Peyer's patch (tissue), 4 donors: ENCODE data around the gene PLEKHM3. TPM values are rescaled to one million over a fixed set of nuclear protein-coding genes. Genes with fewer than 3 reads are reported as not detected.

Source experiments
- DNase-seq, 3 donors: peaks; one replicate each; pipeline ENCODE4 v3.0.0-alpha.2; 2017 to 2019
- H3K27ac ChIP-seq, 4 donors: fragments of 200-600 bp; sonication (generic); one replicate each; pipeline ENCODE4 v1.5.1; 2016 to 2019
- H3K27me3 ChIP-seq, 2 donors: fragments of 200-600 bp; sonication (generic); one replicate each; pipeline ENCODE4 v1.5.1; 2019
- H3K36me3 ChIP-seq, 3 donors: fragments of 200-600 bp; sonication (generic); one replicate each; pipeline ENCODE4 v1.5.1; 2016 to 2019
- H3K4me1 ChIP-seq, 4 donors: fragments of 200-600 bp; sonication (generic); one replicate each; pipeline ENCODE4 v1.5.1; 2016 to 2019
- H3K4me3 ChIP-seq, 4 donors: fragments of 200-600 bp; sonication (generic); 1 replicate in 3 of 4; 2 replicates in 1 of 4; pipeline ENCODE4 v1.5.1; 2016 to 2019; ENCODE audit warnings: mild to moderate bottlenecking in 1 of 4
- H3K9me3 ChIP-seq, 4 donors: fragments of 200-600 bp; sonication (generic); one replicate each; pipeline ENCODE4 v1.5.1; 2016 to 2019; ENCODE audit warnings: mild to moderate bottlenecking in 1 of 4
- POLR2A ChIP-seq, 2 donors: fragments of 450-650 bp; IDR thresholded peaks; one replicate each; pipeline ENCODE4 v1.5.1; 2017; ENCODE audit warnings: antibody characterized with exemption in 2 of 2, mild to moderate bottlenecking in 2 of 2, moderate library complexity in 2 of 2
- total RNA-seq, 4 donors: library from RNA; depleted of rRNA; stranded (reverse); fragments of >200 nt; gene quantifications; one replicate each; pipeline ENCODE4 v1.1.0, GENCODE V29; 2016
- TF ChIP-seq, protein P1 (sequence below), 6 experiments: fragments of 450-650 bp in 4 of 6; fragments of 200-600 bp in 2 of 6; sonication (generic) in 1 of 6; IDR thresholded peaks; one replicate each; pipeline ENCODE4 v1.5.1; 2017 to 2019; ENCODE audit warnings: antibody characterized with exemption in 6 of 6, mild to moderate bottlenecking in 3 of 6, moderate library complexity in 1 of 6

The PLEKHM3 gene
- total RNA-seq, 4 donors from 2014 or later = 14.4 to 45.4 (median 22.7) TPM

- H3K36me3 ChIP-seq = peaks cover 0 to 26% (median 0%) of the 10 kb centered on the region in 3 donors
- no peaks in the 10 kb centered on the region for H3K9me3 ChIP-seq
- no peak for DNase-seq
- H3K4me1 ChIP-seq = no peaks in the 10 kb centered on the region
- no peaks in the 10 kb centered on the region for H3K27me3 ChIP-seq
- H3K27ac ChIP-seq = no peak overlapping the region
- H3K4me3 ChIP-seq = no peak overlapping the region
- TF ChIP-seq, protein P1, sequence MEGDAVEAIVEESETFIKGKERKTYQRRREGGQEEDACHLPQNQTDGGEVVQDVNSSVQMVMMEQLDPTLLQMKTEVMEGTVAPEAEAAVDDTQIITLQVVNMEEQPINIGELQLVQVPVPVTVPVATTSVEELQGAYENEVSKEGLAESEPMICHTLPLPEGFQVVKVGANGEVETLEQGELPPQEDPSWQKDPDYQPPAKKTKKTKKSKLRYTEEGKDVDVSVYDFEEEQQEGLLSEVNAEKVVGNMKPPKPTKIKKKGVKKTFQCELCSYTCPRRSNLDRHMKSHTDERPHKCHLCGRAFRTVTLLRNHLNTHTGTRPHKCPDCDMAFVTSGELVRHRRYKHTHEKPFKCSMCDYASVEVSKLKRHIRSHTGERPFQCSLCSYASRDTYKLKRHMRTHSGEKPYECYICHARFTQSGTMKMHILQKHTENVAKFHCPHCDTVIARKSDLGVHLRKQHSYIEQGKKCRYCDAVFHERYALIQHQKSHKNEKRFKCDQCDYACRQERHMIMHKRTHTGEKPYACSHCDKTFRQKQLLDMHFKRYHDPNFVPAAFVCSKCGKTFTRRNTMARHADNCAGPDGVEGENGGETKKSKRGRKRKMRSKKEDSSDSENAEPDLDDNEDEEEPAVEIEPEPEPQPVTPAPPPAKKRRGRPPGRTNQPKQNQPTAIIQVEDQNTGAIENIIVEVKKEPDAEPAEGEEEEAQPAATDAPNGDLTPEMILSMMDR (IDR thresholded peaks at IDR 0.05) = no peak
- TF ChIP-seq POLR2A (IDR thresholded peaks at IDR 0.05) = no peak
These were observed 28.5 kb downstream of the PLEKHM3 start for GRCh38 chr2:207996848-207997247.

GRCh38 chr2:207995887-207996286 is 29.4 kb downstream of the PLEKHM3 start:
- TF ChIP-seq, protein P1 (IDR thresholded peaks at IDR 0.05) = no peak
- TF ChIP-seq POLR2A (IDR thresholded peaks at IDR 0.05) = no peak
- no peaks in the 10 kb centered on the region for H3K9me3 ChIP-seq
- no peak for DNase-seq
- no peak overlapping the region for H3K4me3 ChIP-seq
- H3K27ac ChIP-seq = no peak overlapping the region
- H3K4me1 ChIP-seq = no peaks in the 10 kb centered on the region
- no peaks in the 10 kb centered on the region for H3K27me3 ChIP-seq
- peaks cover 0 to 18% (median 0%) of the 10 kb centered on the region in 3 donors for H3K36me3 ChIP-seq

DNA sequence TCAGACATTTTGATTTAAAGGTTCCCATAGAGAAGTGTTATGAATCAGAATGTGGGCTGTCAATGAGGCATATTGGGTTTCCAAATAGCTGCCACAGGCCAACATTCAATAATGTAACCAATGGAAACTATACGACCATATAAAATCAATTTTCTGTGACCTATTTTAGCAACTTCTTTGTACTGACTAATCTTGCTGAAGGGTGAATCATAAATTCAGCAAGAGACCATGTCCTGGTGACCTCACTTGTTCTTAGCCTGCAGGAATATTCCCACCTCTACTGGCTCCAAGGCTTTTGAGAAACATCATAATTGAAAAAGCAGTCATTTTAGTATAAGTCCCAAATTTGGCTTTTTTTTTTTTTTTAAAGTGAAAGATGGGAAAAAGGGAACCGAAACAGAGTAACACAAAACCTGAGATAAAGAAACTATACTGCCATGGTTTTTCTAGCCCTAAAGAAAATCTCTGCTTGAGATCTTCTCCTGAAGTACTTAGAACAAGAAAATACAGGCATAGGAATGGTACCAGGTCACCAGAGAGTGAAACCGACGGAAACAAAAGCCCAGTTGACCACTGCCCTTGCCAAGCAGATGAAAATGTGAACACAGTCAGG is 32.1 kb downstream of the PLEKHM3 start:
- Histone ChIP-seq H3K27me3 (no peaks in the 10 kb centered on the region), H3K27ac (no peak overlapping the region), H3K4me1 (no peaks in the 10 kb centered on the region), H3K4me3 (no peak overlapping the region), H3K9me3 (no peaks in the 10 kb centered on the region), H3K36me3 (peaks cover 0 to 4% (median 0%) of the 10 kb centered on the region in 3 donors)
- no peak for DNase-seq
- no peak for TF ChIP-seq POLR2A (IDR thresholded peaks at IDR 0.05)
- TF ChIP-seq, protein P1 (IDR thresholded peaks at IDR 0.05) = no peak

DNA sequence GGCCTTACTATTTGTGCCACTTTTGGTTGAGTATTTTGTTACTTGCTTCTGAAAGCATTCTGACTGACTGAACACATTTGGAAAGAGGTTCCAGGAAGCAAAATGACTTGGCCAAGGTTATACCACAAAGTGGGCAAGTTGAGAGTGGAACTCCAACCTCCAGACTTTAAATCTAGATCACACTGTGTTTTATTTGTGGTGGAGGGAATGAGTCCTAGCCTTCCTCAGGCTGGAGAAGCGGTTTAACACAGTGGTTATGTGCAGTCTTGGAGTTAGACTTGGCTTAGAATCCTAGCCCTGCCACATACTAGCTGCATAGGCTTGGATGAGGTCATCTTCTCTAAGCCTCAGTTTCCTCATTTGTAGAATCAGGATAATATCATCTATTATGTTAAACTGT is 33.4 kb downstream of the PLEKHM3 start:
- H3K4me3 ChIP-seq = no peak overlapping the region
- H3K27ac ChIP-seq = no peak overlapping the region
- no peaks in the 10 kb centered on the region for H3K4me1 ChIP-seq
- no peak for DNase-seq
- no peaks in the 10 kb centered on the region for H3K27me3 ChIP-seq
- no peaks in the 10 kb centered on the region for H3K9me3 ChIP-seq
- TF ChIP-seq, protein P1 (IDR thresholded peaks at IDR 0.05) = no peak
- TF ChIP-seq POLR2A (IDR thresholded peaks at IDR 0.05) = no peak
- H3K36me3 ChIP-seq = no peaks in the 10 kb centered on the region

GRCh38 chr2:207990784-207991183 is 34.5 kb downstream of the PLEKHM3 start:
- Histone ChIP-seq H3K9me3 (no peaks in the 10 kb centered on the region), H3K4me1 (no peaks in the 10 kb centered on the region), H3K27me3 (no peaks in the 10 kb centered on the region), H3K36me3 (no peaks in the 10 kb centered on the region), H3K4me3 (no peak overlapping the region), H3K27ac (no peak overlapping the region)
- DNase-seq = no peak
- TF ChIP-seq POLR2A (IDR thresholded peaks at IDR 0.05) = no peak
- TF ChIP-seq, protein P1 (IDR thresholded peaks at IDR 0.05) = no peak

- Histone ChIP-seq H3K36me3 (no peaks in the 10 kb centered on the region), H3K4me1 (no peaks in the 10 kb centered on the region), H3K4me3 (no peak overlapping the region), H3K27me3 (no peaks in the 10 kb centered on the region), H3K27ac (no peak overlapping the region), H3K9me3 (no peaks in the 10 kb centered on the region)
- DNase-seq = no peak
- TF ChIP-seq, protein P1 (IDR thresholded peaks at IDR 0.05) = no peak
- TF ChIP-seq POLR2A (IDR thresholded peaks at IDR 0.05) = no peak
These were observed 36.4 kb downstream of the PLEKHM3 start for GRCh38 chr2:207988975-207989374.
